Endothelial cell of umbilical vein (primary cell): ENCODE results near the gene TYSND1. TPM values are rescaled to one million over a fixed set of nuclear protein-coding genes. Genes with fewer than 3 reads are reported as not detected.

Experiments used
- BruUV-seq: library from RNA; stranded (reverse); fragments of 400-500 nt; replicated peaks from 2 replicates; lab custom pipeline; 2021; lab: Mats Ljungman, UMichigan
- CTCF ChIA-PET: fragments of 300-600, 350-600 bp; sonication (Branson Sonifier 250); formaldehyde crosslinking; loops from one replicate; lab custom pipeline; 2021; ENCODE audit warnings: antibody characterized with exemption, inconsistent platforms; lab: Charles Lee
- POLR2A ChIA-PET: fragments of 300-600, 350-600 bp; sonication (Branson Sonifier 250); formaldehyde crosslinking; loops from one replicate; lab custom pipeline; 2021; ENCODE audit warnings: antibody characterized with exemption, inconsistent platforms; lab: Charles Lee
- DNase-seq: peaks from one replicate; pipeline ENCODE4 v3.0.0-alpha.2; 2011; ENCODE audit warnings: low read depth, low spot score
- FAIRE-seq: peaks from 2 replicates; lab custom pipeline; 2011; peaks lifted over from hg19 to GRCh38; lab: Jason Lieb, UNC
- H2AFZ ChIP-seq: 2 replicates; pipeline ENCODE4 v1.6.0; 2012; ENCODE audit warnings: low read depth, low read length, control low read depth, inconsistent platforms
- H3K27ac ChIP-seq: 2 replicates; pipeline ENCODE4 v1.5.1; 2011; ENCODE audit warnings: low read depth, mild to moderate bottlenecking, control low read depth, low read length, moderate library complexity; ENCODE audit not compliant: insufficient read depth
- H3K27me3 ChIP-seq, 2 experiments: 2 replicates each; pipeline versions ENCODE4 v1.6.0 to v1.6.1; 2011; ENCODE audit warnings: low read length in 2 of 2, mixed read lengths in 1 of 2; ENCODE audit not compliant: control insufficient read depth in 2 of 2, insufficient read depth in 2 of 2
- H3K36me3 ChIP-seq, 2 experiments: 2 replicates in 1 of 2; 3 replicates in 1 of 2; pipeline ENCODE4 v1.5.1; 2011; ENCODE audit warnings: low read length in 2 of 2, mild to moderate bottlenecking in 1 of 2, moderate library complexity in 1 of 2; ENCODE audit not compliant: control insufficient read depth in 2 of 2, insufficient read depth in 2 of 2; ENCODE audit errors: extremely low read depth in 1 of 2
- H3K4me1 ChIP-seq: 3 replicates; pipeline ENCODE4 v1.5.1; 2011; ENCODE audit warnings: mild to moderate bottlenecking, low read length; ENCODE audit not compliant: control insufficient read depth, insufficient read depth; ENCODE audit errors: extremely low read depth
- H3K4me2 ChIP-seq: 2 replicates; pipeline ENCODE4 v1.6.1; 2011; ENCODE audit warnings: low read length, control low read depth, mixed read lengths; ENCODE audit not compliant: insufficient read depth
- H3K4me3 ChIP-seq, 3 experiments: fragments of 200-600 bp in 1 of 3; sonication (generic), shearing (Covaris generic) in 1 of 3; replicated peaks in 1 of 3; 2 replicates each; pipeline ENCODE4 v1.5.1; 2011 to 2016; ENCODE audit warnings: control low read depth in 3 of 3, low read length in 3 of 3, mild to moderate bottlenecking in 2 of 3, inconsistent platforms in 1 of 3, low read depth in 1 of 3, moderate library complexity in 1 of 3; ENCODE audit not compliant: insufficient read depth in 1 of 3
- H3K79me2 ChIP-seq: 2 replicates; pipeline ENCODE4 v1.6.0; 2012; ENCODE audit warnings: low read length, inconsistent platforms; ENCODE audit not compliant: control insufficient read depth, insufficient read depth
- H3K9ac ChIP-seq: replicated peaks from 2 replicates; pipeline ENCODE3; 2011; ENCODE audit warnings: low read length, control low read depth; ENCODE audit not compliant: insufficient read depth; ENCODE audit errors: extremely low read depth
- H3K9me1 ChIP-seq: replicated peaks from 3 replicates; pipeline ENCODE4 v1.6.0; 2011; ENCODE audit warnings: mild to moderate bottlenecking, low read length; ENCODE audit not compliant: control insufficient read depth, insufficient read depth; ENCODE audit errors: extremely low read depth
- H3K9me3 ChIP-seq: replicated peaks from 2 replicates; pipeline ENCODE4 v1.5.1; 2012; ENCODE audit warnings: low read length, inconsistent platforms; ENCODE audit not compliant: control insufficient read depth, insufficient read depth
- H4K20me1 ChIP-seq: replicated peaks from 2 replicates; pipeline ENCODE3; 2011; ENCODE audit warnings: mild to moderate bottlenecking, low read length; ENCODE audit not compliant: control insufficient read depth, insufficient read depth; ENCODE audit errors: extremely low read depth
- CTCF ChIP-seq, 2 donors: IDR thresholded peaks; 1 replicate in 1 of 2; 2 replicates in 1 of 2; pipeline ENCODE4 v1.5.1; 2011; ENCODE audit warnings: low read length in 2 of 2, mild to moderate bottlenecking in 2 of 2, moderate library complexity in 2 of 2, control low read depth in 1 of 2, inconsistent platforms in 1 of 2, low read depth in 1 of 2; ENCODE audit not compliant: insufficient read depth in 1 of 2; ENCODE audit errors: extremely low read depth in 1 of 2
- EZH2 ChIP-seq: IDR thresholded peaks from 2 replicates; pipeline ENCODE4 v1.6.1; 2012; ENCODE audit warnings: borderline replicate concordance, low read depth, mild to moderate bottlenecking, moderate library complexity, low read length, inconsistent platforms; ENCODE audit not compliant: severe bottlenecking
- FOS ChIP-seq: IDR thresholded peaks from 2 replicates; pipeline ENCODE4 v1.6.1; 2011; ENCODE audit warnings: mild to moderate bottlenecking, low read length, moderate library complexity, borderline replicate concordance; ENCODE audit not compliant: insufficient read depth
- GATA2 ChIP-seq: IDR thresholded peaks from 2 replicates; pipeline ENCODE4 v1.7.0; 2011; ENCODE audit warnings: low read depth, mild to moderate bottlenecking, moderate library complexity, mixed read lengths, low read length; ENCODE audit not compliant: insufficient read length, insufficient read depth
- JUN ChIP-seq: IDR thresholded peaks from 2 replicates; pipeline ENCODE4 v1.6.1; 2011; ENCODE audit warnings: borderline replicate concordance, low read depth; ENCODE audit not compliant: insufficient read length, insufficient read depth
- MAX ChIP-seq: IDR thresholded peaks from 2 replicates; pipeline ENCODE4 v1.6.1; 2011; ENCODE audit not compliant: insufficient read depth, insufficient read length
- MYC ChIP-seq: IDR thresholded peaks from one replicate; pipeline ENCODE4 v1.6.1; 2011; ENCODE audit warnings: mild to moderate bottlenecking, low read depth, low read length
- POLR2A ChIP-seq: IDR thresholded peaks from 2 replicates; pipeline ENCODE4 v1.6.1; 2012; ENCODE audit warnings: low read depth, mild to moderate bottlenecking, control low read depth, low read length
- POLR2AphosphoS5 ChIP-seq: IDR thresholded peaks from 2 replicates; pipeline ENCODE4 v1.6.1; 2012; ENCODE audit warnings: low read depth, mild to moderate bottlenecking, control low read depth, low read length, moderate library complexity; ENCODE audit not compliant: insufficient read depth
- dilution Hi-C: fragments of 300-500 bp; cut with MboI; formaldehyde crosslinking; loops from one replicate; pipeline ENCODE4 v1.15.0; 2019; ENCODE audit warnings: low sequenced_read_pairs; ENCODE audit not compliant: extremely low pct_ligation_motif_present
- intact Hi-C: fragments of 100-400 bp; cut with micrococcal nuclease; formaldehyde crosslinking; loops from one replicate; pipeline ENCODE4 v1.10.0; 2022
- polyA plus RNA-seq, 4 experiments: library from polyadenylated mRNA; depleted of rRNA in 3 of 4; stranded (reverse) in 3 of 4; unstranded in 1 of 4; fragments of >200 nt; gene quantifications; 2 replicates each; pipeline versions ENCODE4 v1.2.1 to v1.2.3, GENCODE V29; 2011 to 2012; ENCODE audit warnings: missing spikeins in 1 of 4
- total RNA-seq: library from RNA; stranded (reverse); gene quantifications from 2 replicates; pipeline ENCODE4 v1.2.3, GENCODE V29; 2021

Gene TYSND1
- total and polyA plus RNA-seq, 2 donors (not counting 3 experiments of a cell fraction or from before 2014, with no cell fraction given) = 5.1 to 7.8 TPM

- no TSS peak for BruUV-seq
- no peaks in the 10 kb centered on the region for H3K9me3 ChIP-seq
- no peak overlapping the region for H3K4me2 ChIP-seq
- H2AFZ ChIP-seq = no peak overlapping the region
- ChIA-PET CTCF (interaction anchor here (1.7 kb wide), 1 partner anchor 9 kb away, joined by 7 read pairs; the partner anchor contains the start of gene TYSND1), POLR2A (interaction anchor here (1.5 kb wide), 1 partner anchor 15 kb away, joined by 4 read pairs; the partner anchor contains the start of gene SAR1A)
- H3K27me3 ChIP-seq = no peaks in the 10 kb centered on the region
- peaks cover 8% of the 10 kb centered on the region for H3K79me2 ChIP-seq
- FAIRE-seq (no peak), DNase-seq (no peak)
- no peaks in the 10 kb centered on the region for H3K4me1 ChIP-seq
- intact Hi-C loops = no loop called here
- TF ChIP-seq MYC (no peak), FOS (no peak), EZH2 (no peak), POLR2A (no peak), GATA2 (no peak), MAX (no peak), JUN (no peak), CTCF (IDR thresholded peaks at IDR 0.05; ENCODE audit: extremely low read depth in 1 of 2, insufficient read depth in 1 of 2, low read depth in 1 of 2, low read length in 2 of 2) (no peak), POLR2AphosphoS5 (no peak)
- H3K4me3 ChIP-seq = no peak overlapping the region
- H4K20me1 ChIP-seq = no peaks in the 10 kb centered on the region
- no peaks in the 10 kb centered on the region for H3K9me1 ChIP-seq
- H3K27ac ChIP-seq = no peak overlapping the region
- dilution Hi-C loops = no loop called here
- no peak overlapping the region for H3K9ac ChIP-seq
- peaks cover 23 to 44% of the 10 kb centered on the region in 2 experiments for H3K36me3 ChIP-seq
Measured at GRCh38 chr10:70155255-70155838, 8.8 kb upstream of the TYSND1 start.
